Activated T-helper 9 cell treated with anti-CD3 and anti-CD28 coated beads, Interleukin-2, amount 50 U/mL, for 16 hours (primary cell): ENCODE results near the gene CDC5L.
A peak's percentile ranks its signal among the peaks of the same experiment; 100 is the strongest.

Source experiments
- DNase-seq: peaks from one replicate; pipeline ENCODE4 v3.0.0-alpha.2; 2020; ENCODE audit warnings: low read depth

The CDC5L gene

GRCh38 chr6:44475417-44475778 is 87.9 kb downstream of the CDC5L start:
- no peak for DNase-seq

GRCh38 chr6:44475779-44476434 is 88.4 kb downstream of the CDC5L start:
- peak; percentile 43 for DNase-seq

- no peak for DNase-seq
Measured at GRCh38 chr6:44476849-44477248, 89.3 kb downstream of the CDC5L start.

GRCh38 chr6:44477293-44477894 is 89.9 kb downstream of the CDC5L start:
- no peak for DNase-seq

GRCh38 chr6:44478158-44478557 is 90.7 kb downstream of the CDC5L start:
- no peak for DNase-seq

- no peak for DNase-seq
Measured at GRCh38 chr6:44478591-44479254, 91.2 kb downstream of the CDC5L start.

- DNase-seq: no peak
Measured at GRCh38 chr6:44480097-44480541, 92.6 kb downstream of the CDC5L start.

GRCh38 chr6:44481056-44481455 is 93.5 kb downstream of the CDC5L start:
- DNase-seq: no peak

GRCh38 chr6:44481760-44482159 is 94.3 kb downstream of the CDC5L start:
- no peak for DNase-seq

GRCh38 chr6:44485601-44486401 is 98.3 kb downstream of the CDC5L start:
- DNase-seq: no peak

- no peak for DNase-seq
Measured at GRCh38 chr6:44487002-44487401, 99.5 kb downstream of the CDC5L start.

- DNase-seq: no peak
Measured at GRCh38 chr6:44487586-44487985, 100.1 kb downstream of the CDC5L start.

- DNase-seq: no peak
Measured at GRCh38 chr6:44489910-44490604, 102.6 kb downstream of the CDC5L start.

GRCh38 chr6:44493132-44493531 is 105.6 kb downstream of the CDC5L start:
- DNase-seq: no peak

- DNase-seq: no peak
Measured at GRCh38 chr6:44493593-44493992, 106.1 kb downstream of the CDC5L start.

- DNase-seq: no peak
Measured at GRCh38 chr6:44494011-44494501, 106.5 kb downstream of the CDC5L start.

GRCh38 chr6:44495036-44495901 is 107.8 kb downstream of the CDC5L start:
- DNase-seq: no peak

- DNase-seq: no peak
Measured at GRCh38 chr6:44496665-44497369, 109.3 kb downstream of the CDC5L start.

- DNase-seq: no peak
Measured at GRCh38 chr6:44497807-44498206, 110.3 kb downstream of the CDC5L start.

- no peak for DNase-seq
Measured at GRCh38 chr6:44498436-44498835, 110.9 kb downstream of the CDC5L start.
